Measurements from ENCODE around the gene OSBPL9.

DNA sequence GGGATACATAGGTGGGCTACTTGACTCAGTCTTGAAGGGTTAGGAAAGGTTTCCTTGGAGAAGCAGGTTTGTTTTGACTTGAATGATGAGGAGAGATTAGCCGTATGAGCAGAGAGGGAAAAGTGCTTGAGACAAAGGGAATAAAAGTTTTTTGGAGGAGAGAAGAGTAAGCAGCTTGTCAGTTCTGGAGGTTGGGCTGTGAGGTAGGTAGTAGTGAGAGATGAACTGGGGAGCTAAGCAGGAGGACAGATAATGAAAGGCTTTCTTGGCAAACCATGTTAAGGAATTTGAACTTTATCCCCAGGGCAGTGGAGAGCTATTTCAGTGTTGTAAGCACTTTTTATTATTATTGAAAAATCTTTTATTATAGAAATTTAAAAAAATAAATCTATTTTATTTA is 3.6 kb downstream of the OSBPL9 start:
- TF ChIP-seq JUND (IDR thresholded peaks at IDR 0.05; ENCODE audit: low read depth, low read length) (no peak), YY1 (IDR thresholded peaks at IDR 0.05; ENCODE audit: low read depth, low read length) (no peak), HSF1 (IDR thresholded peaks at IDR 0.05; ENCODE audit: low read depth, low read length) (no peak), NFYA (IDR thresholded peaks at IDR 0.05; ENCODE audit: borderline replicate concordance, low read depth, low read length) (no peak)
- TF ChIP-seq, protein P1, sequence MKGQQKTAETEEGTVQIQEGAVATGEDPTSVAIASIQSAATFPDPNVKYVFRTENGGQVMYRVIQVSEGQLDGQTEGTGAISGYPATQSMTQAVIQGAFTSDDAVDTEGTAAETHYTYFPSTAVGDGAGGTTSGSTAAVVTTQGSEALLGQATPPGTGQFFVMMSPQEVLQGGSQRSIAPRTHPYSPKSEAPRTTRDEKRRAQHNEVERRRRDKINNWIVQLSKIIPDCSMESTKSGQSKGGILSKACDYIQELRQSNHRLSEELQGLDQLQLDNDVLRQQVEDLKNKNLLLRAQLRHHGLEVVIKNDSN (IDR thresholded peaks at IDR 0.05; ENCODE audit: borderline replicate concordance, extremely low read length, insufficient read depth, low read depth, low read length), result no peak
